ENCODE measurements around the gene FGF12. TPM values are rescaled to one million over a fixed set of nuclear protein-coding genes. Genes with fewer than 3 reads are reported as not detected.
A peak's percentile ranks its signal among the peaks of the same experiment; 100 is the strongest.
"Not testable (repeated sequence)": the region's sequence is repeated elsewhere in the genome, so short reads cannot be mapped to it uniquely, and the experiment has no call there.

The FGF12 gene
- total RNA-seq, 1 donor from 2014 or later: not detected

DNA sequence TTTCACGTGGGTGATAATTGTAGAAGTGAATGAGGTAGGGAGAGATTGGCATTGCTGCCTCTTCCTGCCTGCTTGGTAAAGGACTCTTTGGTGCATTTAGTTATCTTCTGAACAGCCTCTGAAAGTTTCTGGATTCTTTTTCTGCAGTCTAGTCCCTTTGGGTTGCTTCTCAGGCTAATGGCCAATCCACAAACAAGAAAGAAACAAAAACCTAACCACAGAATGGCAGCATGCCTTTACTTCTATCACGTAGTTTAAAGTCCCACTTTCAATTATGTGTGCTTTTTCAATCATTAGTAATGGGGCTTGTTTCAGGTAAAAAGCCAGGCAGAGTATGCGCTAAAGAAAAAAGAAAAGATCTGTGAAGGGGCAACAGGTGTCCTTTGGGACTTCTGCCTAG, 7.4 kb downstream of the FGF12 start:
- Mint-ChIP-seq H3K9me3 (no peaks in the 10 kb centered on the region), H3K27me3 (ENCODE audit: insufficient read depth) (peaks cover 12% of the 10 kb centered on the region), H3K4me1 (ENCODE audit: low read depth) (no peaks in the 10 kb centered on the region), H3K4me3 (no peak overlapping the region), H3K27ac (no peak overlapping the region), H3K36me3 (ENCODE audit: low read depth) (no peaks in the 10 kb centered on the region)
- intact Hi-C loops (cut with micrococcal nuclease): no loop called here
- DNase-seq (ENCODE audit: low spot score): no peak

DNA sequence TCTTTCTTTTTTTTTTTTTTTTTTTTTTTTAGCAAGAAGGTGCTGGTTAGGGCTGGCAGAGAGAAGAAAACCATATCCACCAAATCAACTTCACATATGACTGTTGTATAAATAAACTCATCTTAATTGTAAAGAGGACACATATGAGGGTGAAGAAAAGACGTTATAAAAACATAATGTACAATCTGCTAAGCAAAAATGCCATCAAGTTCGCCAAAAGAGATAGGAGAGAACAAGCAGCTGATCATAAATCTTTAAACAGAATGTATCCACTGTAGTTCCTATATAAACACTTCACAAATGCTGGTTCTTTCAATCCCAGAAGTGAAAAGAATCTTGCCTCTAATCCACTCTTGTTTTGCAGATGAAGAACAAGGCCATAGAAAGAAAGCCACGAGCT, 9.2 kb downstream of the FGF12 start:
- Mint-ChIP-seq H3K9me3 (no peaks in the 10 kb centered on the region), H3K4me3 (no peak overlapping the region), H3K4me1 (ENCODE audit: low read depth) (no peaks in the 10 kb centered on the region), H3K27me3 (ENCODE audit: insufficient read depth) (peaks cover 12% of the 10 kb centered on the region), H3K36me3 (ENCODE audit: low read depth) (no peaks in the 10 kb centered on the region), H3K27ac (no peak overlapping the region)
- intact Hi-C loops (cut with micrococcal nuclease): no loop called here
- DNase-seq (ENCODE audit: low spot score): no peak

DNA sequence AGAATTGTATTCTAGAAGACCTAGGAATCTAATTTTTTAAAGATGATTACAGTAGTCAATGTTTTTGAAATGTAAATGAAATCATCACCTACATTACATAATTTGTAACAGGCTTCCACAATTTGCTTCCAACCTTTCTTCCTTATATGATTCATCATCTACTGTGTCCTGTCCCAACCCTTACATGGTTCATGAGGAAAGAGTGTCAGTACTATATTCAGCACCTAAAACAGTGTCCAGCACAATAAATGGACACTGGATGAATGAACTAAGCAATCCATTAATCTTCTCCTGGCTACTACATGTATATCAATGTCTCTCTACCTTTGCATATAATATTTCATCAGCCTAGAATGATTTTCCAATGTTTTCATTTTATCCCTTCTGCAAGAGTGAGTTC, 12.2 kb downstream of the FGF12 start:
- Mint-ChIP-seq H3K27me3 (ENCODE audit: insufficient read depth) (peaks cover 6% of the 10 kb centered on the region), H3K9me3 (no peaks in the 10 kb centered on the region), H3K4me3 (no peak overlapping the region), H3K36me3 (ENCODE audit: low read depth) (no peaks in the 10 kb centered on the region), H3K27ac (no peak overlapping the region), H3K4me1 (ENCODE audit: low read depth) (no peaks in the 10 kb centered on the region)
- intact Hi-C loops (cut with micrococcal nuclease): no loop called here
- DNase-seq (ENCODE audit: low spot score): no peak

DNA sequence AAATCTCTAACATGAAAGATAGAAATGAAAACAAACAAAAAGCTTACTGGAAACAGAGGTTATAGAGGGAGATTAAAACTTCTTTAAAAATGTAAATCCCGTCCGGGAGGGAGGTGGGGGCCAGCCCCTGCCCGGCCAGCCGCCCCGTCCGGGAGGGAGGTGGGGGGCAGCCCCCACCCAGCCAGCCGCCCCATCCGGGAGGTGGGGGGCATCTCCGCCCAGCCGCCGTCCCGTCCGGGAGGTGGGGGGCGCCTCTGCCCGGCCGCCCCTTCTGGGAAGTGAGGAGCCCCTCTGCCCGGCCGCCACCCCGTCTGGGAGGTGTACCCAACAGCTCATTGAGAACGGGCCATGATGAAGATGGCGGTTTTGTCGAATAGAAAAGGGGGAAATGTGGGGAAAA, 16.2 kb downstream of the FGF12 start:
- H3K27me3 Mint-ChIP-seq (ENCODE audit: insufficient read depth); H3K9me3 Mint-ChIP-seq; H3K36me3 Mint-ChIP-seq (ENCODE audit: low read depth); H3K27ac Mint-ChIP-seq; intact Hi-C loops (cut with micrococcal nuclease); DNase-seq (ENCODE audit: low spot score); H3K4me1 Mint-ChIP-seq (ENCODE audit: low read depth); H3K4me3 Mint-ChIP-seq: not testable (repeated sequence)

DNA sequence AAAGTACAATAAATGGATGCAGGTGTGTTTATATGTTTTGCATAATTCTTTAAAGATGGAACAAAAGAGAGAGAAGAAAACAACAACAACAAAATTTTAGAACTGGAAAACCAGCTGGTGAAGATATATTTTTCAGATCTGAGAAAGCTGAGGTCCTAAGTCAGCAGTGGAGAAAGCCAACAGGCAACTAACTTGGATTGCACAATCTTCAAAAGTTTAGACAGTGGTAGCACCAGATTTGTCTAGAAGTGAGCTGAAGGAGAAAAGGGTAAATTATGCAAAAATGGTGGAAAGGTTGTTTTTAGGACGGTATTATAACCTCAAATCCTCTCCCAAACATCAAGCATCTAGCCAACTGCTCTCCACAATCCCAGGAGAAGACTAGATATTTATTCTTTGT, 17.0 kb downstream of the FGF12 start:
- H3K27ac Mint-ChIP-seq: no peak overlapping the region
- H3K27me3 Mint-ChIP-seq (ENCODE audit: insufficient read depth): peaks cover 1% of the 10 kb centered on the region
- no peaks in the 10 kb centered on the region for H3K9me3 Mint-ChIP-seq
- intact Hi-C loops (cut with micrococcal nuclease): no loop called here
- H3K4me1 Mint-ChIP-seq (ENCODE audit: low read depth): no peaks in the 10 kb centered on the region
- H3K4me3 Mint-ChIP-seq: no peak overlapping the region
- no peak for DNase-seq (ENCODE audit: low spot score)
- H3K36me3 Mint-ChIP-seq (ENCODE audit: low read depth): no peaks in the 10 kb centered on the region

DNA sequence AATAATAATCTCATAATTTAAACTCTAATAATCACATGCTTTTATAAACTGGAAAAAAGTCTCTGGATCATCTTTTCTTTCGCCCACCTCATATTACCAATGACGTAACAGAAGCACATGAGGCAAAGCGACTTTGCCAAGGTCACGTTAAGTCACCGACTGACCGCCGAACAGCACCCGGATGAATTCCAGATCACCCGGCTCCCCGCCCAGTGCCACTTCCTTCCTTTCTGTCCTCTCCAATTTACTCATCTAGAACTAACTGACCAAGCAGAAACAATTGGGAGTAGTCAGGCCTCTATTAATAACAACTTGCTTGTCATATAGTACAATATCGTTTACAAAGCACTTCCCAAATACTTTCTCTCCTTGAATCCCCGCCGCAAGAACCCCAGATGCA, 21.1 kb downstream of the FGF12 start:
- no peak overlapping the region for H3K4me3 Mint-ChIP-seq
- no peak overlapping the region for H3K27ac Mint-ChIP-seq
- no peaks in the 10 kb centered on the region for H3K4me1 Mint-ChIP-seq (ENCODE audit: low read depth)
- intact Hi-C loops (cut with micrococcal nuclease): no loop called here
- H3K27me3 Mint-ChIP-seq (ENCODE audit: insufficient read depth): peaks cover 4% of the 10 kb centered on the region
- no peaks in the 10 kb centered on the region for H3K9me3 Mint-ChIP-seq
- H3K36me3 Mint-ChIP-seq (ENCODE audit: low read depth): no peaks in the 10 kb centered on the region
- no peak for DNase-seq (ENCODE audit: low spot score)

DNA sequence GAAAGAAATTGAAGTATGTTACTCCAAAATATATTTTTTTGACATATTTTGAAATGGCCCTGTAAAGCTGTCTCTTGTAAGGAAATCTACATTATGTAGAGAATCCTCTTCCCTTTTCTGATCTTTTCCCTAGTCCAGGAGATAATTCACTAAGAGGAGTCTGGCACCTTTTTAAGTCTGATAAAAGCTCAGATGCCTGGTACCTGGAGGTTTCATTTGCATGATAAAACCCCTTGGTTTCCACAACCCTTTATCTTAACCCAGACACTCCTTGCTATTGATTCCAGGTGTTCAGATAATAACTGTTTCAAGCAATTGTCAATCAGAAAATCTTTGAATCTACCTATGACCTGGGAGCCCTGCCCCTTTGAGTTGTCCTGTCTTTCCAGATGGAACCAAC, 26.5 kb downstream of the FGF12 start:
- Mint-ChIP-seq H3K9me3 (no peaks in the 10 kb centered on the region), H3K27me3 (ENCODE audit: insufficient read depth) (peaks cover 4% of the 10 kb centered on the region), H3K4me1 (ENCODE audit: low read depth) (no peaks in the 10 kb centered on the region), H3K4me3 (no peak overlapping the region), H3K36me3 (ENCODE audit: low read depth) (no peaks in the 10 kb centered on the region), H3K27ac (no peak overlapping the region)
- intact Hi-C loops (cut with micrococcal nuclease): no loop called here
- DNase-seq (ENCODE audit: low spot score): no peak

DNA sequence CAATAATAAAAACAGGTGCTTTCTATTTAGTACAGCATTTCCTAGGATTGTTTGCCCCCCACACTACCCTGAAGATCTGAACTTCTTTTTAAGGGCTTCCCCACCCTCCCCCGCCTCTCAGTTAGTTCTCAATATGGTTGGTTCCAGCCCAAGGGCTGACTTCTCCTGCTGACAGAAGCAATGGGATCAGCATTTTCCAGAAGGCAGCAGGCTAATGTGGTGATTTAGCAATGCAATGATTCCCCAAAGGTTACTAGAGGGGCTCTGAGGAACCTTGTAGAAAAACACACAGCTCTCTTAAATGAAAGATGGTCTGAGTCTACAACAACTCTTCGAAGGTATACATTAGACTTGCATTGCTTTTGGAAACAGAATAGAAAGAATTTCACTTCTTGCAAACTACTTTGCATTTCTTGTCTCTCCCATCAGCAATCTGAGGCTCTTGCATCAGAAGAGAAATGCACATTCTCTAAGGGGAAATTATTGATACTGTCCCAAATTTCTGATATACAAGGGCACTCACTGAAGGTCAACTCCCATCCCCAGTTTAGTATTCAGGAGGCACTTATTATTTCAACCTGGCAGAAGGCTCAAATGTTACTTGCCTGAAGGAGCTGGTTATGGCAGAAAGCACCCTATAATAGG, 30.3 kb downstream of the FGF12 start:
- Mint-ChIP-seq H3K27me3 (ENCODE audit: insufficient read depth) (no peaks in the 10 kb centered on the region), H3K36me3 (ENCODE audit: low read depth) (no peaks in the 10 kb centered on the region), H3K9me3 (no peaks in the 10 kb centered on the region), H3K4me1 (ENCODE audit: low read depth) (no peaks in the 10 kb centered on the region), H3K4me3 (no peak overlapping the region), H3K27ac (no peak overlapping the region)
- DNase-seq (ENCODE audit: low spot score): no peak
- intact Hi-C loops (cut with micrococcal nuclease): no loop called here

DNA sequence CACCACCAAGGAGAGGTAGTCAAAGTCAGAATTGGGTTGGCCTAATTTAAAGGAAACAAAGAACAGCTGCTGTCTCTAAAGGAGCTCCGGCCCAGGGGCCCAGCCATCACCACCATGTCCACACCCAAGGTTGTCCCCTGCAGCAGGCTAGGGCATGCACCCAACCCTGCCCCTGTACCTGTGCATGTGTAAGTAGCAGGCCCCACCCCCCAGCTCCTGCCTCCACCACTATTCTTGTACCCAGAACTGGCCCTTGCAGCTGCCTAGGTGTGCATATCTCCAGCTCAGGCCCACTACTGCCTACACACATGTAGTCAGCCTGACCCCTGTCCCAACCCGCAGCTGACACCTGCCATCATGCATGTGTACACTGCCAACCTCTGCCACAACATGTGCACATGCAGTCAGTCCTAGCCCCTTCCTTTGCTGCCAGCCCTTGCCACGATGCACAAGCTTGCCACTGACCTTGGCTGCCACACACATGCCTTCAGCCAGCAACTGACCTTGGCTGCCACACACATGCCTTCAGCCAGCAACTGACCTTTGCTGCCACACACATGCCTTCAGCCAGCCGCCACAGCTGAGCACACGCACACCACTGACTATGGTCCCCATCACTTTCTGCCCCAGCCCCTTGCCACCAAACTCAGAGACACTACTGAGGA, 39.7 kb downstream of the FGF12 start:
- H3K4me1 Mint-ChIP-seq (ENCODE audit: low read depth): no peaks in the 10 kb centered on the region
- intact Hi-C loops (cut with micrococcal nuclease): no loop called here
- no peaks in the 10 kb centered on the region for H3K36me3 Mint-ChIP-seq (ENCODE audit: low read depth)
- no peak overlapping the region for H3K27ac Mint-ChIP-seq
- H3K4me3 Mint-ChIP-seq: no peak overlapping the region
- DNase-seq (ENCODE audit: low spot score): no peak
- H3K27me3 Mint-ChIP-seq (ENCODE audit: insufficient read depth): peaks cover 3% of the 10 kb centered on the region
- no peaks in the 10 kb centered on the region for H3K9me3 Mint-ChIP-seq

DNA sequence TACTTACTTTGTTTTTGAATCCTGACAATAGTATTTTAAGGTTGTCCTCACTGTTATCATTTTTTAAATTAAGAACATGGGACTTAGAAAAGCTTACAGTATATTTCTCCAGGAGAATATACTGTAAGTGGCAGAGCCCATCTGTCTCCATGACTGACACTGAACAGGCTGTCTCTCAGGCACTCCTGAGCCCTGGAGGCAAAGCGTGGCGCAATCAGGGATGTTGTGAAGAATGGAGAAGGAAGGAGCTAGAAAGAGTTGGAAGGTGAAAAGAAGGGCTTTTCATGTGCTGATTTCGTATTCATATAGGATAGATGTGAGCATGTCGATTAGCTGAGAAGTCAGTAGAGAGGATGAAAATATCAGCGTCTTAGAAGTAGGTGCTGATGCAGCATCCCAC, 41.5 kb downstream of the FGF12 start:
- no peak for DNase-seq (ENCODE audit: low spot score)
- Mint-ChIP-seq H3K27ac (no peak overlapping the region), H3K27me3 (ENCODE audit: insufficient read depth) (peaks cover 1% of the 10 kb centered on the region), H3K9me3 (no peaks in the 10 kb centered on the region), H3K36me3 (ENCODE audit: low read depth) (no peaks in the 10 kb centered on the region), H3K4me3 (no peak overlapping the region), H3K4me1 (ENCODE audit: low read depth) (no peaks in the 10 kb centered on the region)
- intact Hi-C loops (cut with micrococcal nuclease): no loop called here

DNA sequence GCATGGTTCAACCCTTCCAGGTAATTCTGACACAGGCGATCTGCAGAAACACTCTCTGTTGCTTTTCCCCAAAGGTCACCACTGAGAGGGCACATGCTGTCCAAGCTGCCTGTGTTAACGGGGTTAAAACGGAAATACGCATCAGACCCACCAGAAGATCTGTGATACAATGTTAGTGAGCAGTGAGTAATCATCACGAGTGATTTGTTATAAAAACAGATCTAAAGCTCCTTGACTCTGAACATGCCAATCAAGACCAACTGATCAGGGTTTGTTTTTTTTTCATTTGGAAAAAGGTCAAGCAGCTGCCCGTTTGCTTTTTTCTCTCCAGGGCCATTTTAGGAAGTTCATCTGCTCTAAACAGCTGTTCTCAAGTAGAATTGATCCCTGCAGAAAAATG, 43.2 kb downstream of the FGF12 start:
- no peaks in the 10 kb centered on the region for H3K4me1 Mint-ChIP-seq (ENCODE audit: low read depth)
- no peaks in the 10 kb centered on the region for H3K9me3 Mint-ChIP-seq
- peaks cover 6% of the 10 kb centered on the region for H3K27me3 Mint-ChIP-seq (ENCODE audit: insufficient read depth)
- H3K4me3 Mint-ChIP-seq: no peak overlapping the region
- H3K27ac Mint-ChIP-seq: no peak overlapping the region
- DNase-seq (ENCODE audit: low spot score): no peak
- H3K36me3 Mint-ChIP-seq (ENCODE audit: low read depth): no peaks in the 10 kb centered on the region
- intact Hi-C loops (cut with micrococcal nuclease): no loop called here

DNA sequence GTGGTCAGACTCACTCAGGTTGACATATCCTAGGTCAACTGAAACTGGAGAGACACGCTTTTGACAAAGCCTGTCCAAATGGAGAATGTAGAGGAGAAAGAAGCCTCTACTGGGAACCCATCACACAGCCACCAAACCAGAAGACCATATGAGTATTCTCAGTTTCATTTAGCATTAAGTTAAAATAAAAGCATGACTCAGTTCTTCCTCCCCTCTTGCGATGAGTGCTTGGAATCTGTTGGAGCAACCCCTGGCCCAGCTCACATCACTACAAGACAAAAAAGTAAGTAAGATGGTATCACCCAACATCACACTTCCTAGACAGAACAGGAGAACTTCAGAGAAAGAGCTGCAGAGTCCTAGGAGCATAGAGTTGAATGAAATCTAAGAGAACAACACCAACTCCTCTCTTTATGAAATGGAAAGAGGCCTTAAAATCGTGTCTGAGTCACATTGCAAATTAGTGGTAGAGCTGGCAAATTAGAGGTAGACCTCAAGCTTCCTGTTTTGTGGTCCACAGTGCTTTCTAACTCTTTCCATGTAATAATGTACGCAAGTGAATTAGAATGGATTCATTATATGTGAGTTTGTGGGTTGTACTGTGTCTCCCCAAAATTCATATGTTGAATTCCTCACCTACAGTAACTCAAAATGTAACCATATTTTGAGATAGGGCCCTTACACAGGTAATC, 51.2 kb downstream of the FGF12 start:
- no peak for DNase-seq (ENCODE audit: low spot score)

DNA sequence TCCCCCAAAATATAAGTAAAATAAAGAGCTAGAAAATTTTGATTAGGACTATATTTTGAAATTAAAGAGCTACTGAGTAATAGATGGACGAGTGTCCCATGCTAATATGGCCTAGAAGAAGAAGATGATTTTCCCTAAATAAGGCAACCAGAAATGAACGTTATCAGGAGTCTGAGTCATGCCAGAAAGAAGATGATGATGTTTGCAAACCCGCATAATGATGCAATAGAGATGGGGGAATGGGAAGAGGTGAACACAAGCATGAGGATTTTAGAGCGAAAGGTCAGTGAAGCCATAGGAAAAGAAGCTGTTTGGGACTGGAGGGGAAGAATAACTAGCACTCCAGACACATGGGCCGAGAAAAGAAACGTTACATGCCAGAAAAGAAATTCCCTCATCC, 71.7 kb downstream of the FGF12 start:
- no peak for DNase-seq (ENCODE audit: low spot score)
- intact Hi-C loops (cut with micrococcal nuclease): no loop called here
- no peak overlapping the region for H3K4me3 Mint-ChIP-seq
- no peaks in the 10 kb centered on the region for H3K9me3 Mint-ChIP-seq
- H3K27me3 Mint-ChIP-seq (ENCODE audit: insufficient read depth): peaks cover 3% of the 10 kb centered on the region
- H3K36me3 Mint-ChIP-seq (ENCODE audit: low read depth): no peaks in the 10 kb centered on the region
- no peak overlapping the region for H3K27ac Mint-ChIP-seq
- no peaks in the 10 kb centered on the region for H3K4me1 Mint-ChIP-seq (ENCODE audit: low read depth)

More for the DNA sequence above, 51.2 kb downstream of the FGF12 start:
- Mint-ChIP-seq H3K9me3 (peaks cover 6% of the 10 kb centered on the region), H3K36me3 (ENCODE audit: low read depth) (peaks cover 2% of the 10 kb centered on the region), H3K4me1 (ENCODE audit: low read depth) (peaks cover 12% of the 10 kb centered on the region), H3K27me3 (ENCODE audit: insufficient read depth) (peaks cover 12% of the 10 kb centered on the region), H3K27ac (peak overlapping the region; percentile 97), H3K4me3 (no peak overlapping the region)
- intact Hi-C loops (cut with micrococcal nuclease): loop anchor here (1.0 to 5.0 kb wide), 6 partner anchors 141 to 917 kb away; partner anchors contain the start of gene OPA1

All from activated T-helper 1 cell treated with anti-CD3 and anti-CD28 coated beads, Interleukin-12 subunit alpha, Interleukin-12 subunit beta, Interleukin-2, Interleukin-4 antibody, amounts not matched to agents 30 ng/mL and 10 ng/mL and 1 ng/mL, durations not matched to agents 14 hours and 24 hours and 36 hours (primary cell).